Muscle layer of duodenum (tissue), 2 donors: ENCODE data around the gene PDCD1.

ENCODE experiments used
- H3K27ac ChIP-seq: one replicate; pipeline ENCODE4 v1.7.0; 2013; ENCODE audit warnings: mild to moderate bottlenecking, low read length
- H3K27me3 ChIP-seq: one replicate; pipeline ENCODE4 v1.7.0; 2013; ENCODE audit warnings: low read depth, mild to moderate bottlenecking, control low read depth, low read length
- H3K36me3 ChIP-seq, 2 donors: one replicate each; pipeline ENCODE4 v1.7.0; 2013; ENCODE audit warnings: low read length in 2 of 2, control low read depth in 1 of 2, mild to moderate bottlenecking in 1 of 2; ENCODE audit not compliant: insufficient read depth in 2 of 2, control insufficient read depth in 1 of 2
- H3K4me1 ChIP-seq, 2 donors: one replicate each; pipeline ENCODE4 v1.7.0; 2013; ENCODE audit warnings: low read length in 2 of 2, mild to moderate bottlenecking in 2 of 2, control low read depth in 1 of 2, moderate library complexity in 1 of 2; ENCODE audit not compliant: insufficient read depth in 2 of 2, control insufficient read depth in 1 of 2
- H3K4me3 ChIP-seq, 2 donors: one replicate each; pipeline ENCODE4 v1.7.0; 2013; ENCODE audit warnings: low read length in 2 of 2, low read depth in 1 of 2, mild to moderate bottlenecking in 1 of 2
- H3K9me3 ChIP-seq, 2 donors: one replicate each; pipeline ENCODE4 v1.7.0; 2013; ENCODE audit warnings: low read length in 2 of 2, control low read depth in 1 of 2, mild to moderate bottlenecking in 1 of 2; ENCODE audit not compliant: control insufficient read depth in 1 of 2
- donor health status: healthy.

Gene PDCD1

DNA sequence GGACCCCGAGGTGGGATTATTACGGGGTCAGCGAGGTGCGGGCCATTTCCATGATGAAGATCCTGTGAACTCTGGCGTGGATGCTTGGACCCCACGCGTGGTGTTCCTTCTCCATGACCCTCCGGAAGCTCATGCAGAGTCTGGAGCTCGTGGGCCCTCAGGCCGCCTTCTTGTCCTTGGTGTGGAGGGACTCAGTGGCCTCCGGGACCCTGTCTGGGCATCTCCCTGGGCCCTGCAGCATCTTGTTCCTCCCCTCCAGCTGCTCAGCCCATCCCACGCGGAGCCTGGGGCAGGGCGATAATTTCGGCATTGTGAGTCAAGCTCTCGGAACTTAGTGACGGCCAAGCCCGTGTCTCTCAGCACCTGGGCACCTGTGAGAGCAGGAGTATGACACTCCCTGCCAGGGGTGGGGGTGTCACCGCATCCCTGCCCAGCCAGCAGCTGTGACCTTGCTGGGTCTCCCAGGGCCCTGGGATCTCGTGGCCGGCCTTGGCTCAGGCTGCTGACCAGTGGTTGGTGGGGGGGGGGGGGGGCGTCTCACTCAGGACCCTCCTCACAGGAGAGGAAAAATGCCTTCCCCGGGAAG lies 35.5 kb upstream of the PDCD1 start:
- H3K4me1 ChIP-seq = peaks cover 0 to 6% of the 10 kb centered on the region in 2 donors
- H3K27me3 ChIP-seq = no peaks in the 10 kb centered on the region
- H3K9me3 ChIP-seq = no peaks in the 10 kb centered on the region
- H3K27ac ChIP-seq = no peak overlapping the region
- H3K4me3 ChIP-seq = no peak overlapping the region
- H3K36me3 ChIP-seq = no peaks in the 10 kb centered on the region

DNA sequence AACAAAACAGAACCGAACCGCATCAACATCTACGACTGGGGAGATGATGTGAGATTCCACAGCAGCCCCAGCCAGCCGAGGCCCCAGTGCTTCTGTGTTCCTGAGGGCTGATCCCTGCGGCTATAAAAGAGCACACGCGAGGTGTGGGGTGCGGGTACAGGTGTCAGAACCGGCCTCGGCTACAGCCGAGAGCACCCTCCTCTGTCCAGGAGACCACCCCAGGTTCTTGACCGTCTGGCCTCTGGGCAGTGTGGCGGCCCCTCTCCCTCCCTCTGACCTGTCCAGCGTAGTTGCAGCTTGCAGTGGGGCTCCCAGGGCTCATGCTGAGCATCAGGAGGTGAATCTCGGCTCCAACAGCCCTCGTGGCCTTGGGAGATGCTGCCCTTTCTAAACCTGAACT lies 34.6 kb upstream of the PDCD1 start:
- Histone ChIP-seq H3K27ac (no peak overlapping the region), H3K4me1 (no peaks in the 10 kb centered on the region), H3K4me3 (no peak overlapping the region), H3K36me3 (no peaks in the 10 kb centered on the region), H3K9me3 (no peaks in the 10 kb centered on the region), H3K27me3 (no peaks in the 10 kb centered on the region)

GRCh38 chr2:241892299-241893137 lies 33.8 kb upstream of the PDCD1 start:
- Histone ChIP-seq H3K9me3 (peaks cover 0 to under 1% of the 10 kb centered on the region in 2 donors), H3K36me3 (no peaks in the 10 kb centered on the region), H3K27me3 (no peaks in the 10 kb centered on the region), H3K4me3 (no peak overlapping the region), H3K4me1 (no peaks in the 10 kb centered on the region), H3K27ac (no peak overlapping the region)

- Histone ChIP-seq H3K4me1 (no peaks in the 10 kb centered on the region), H3K4me3 (no peak overlapping the region), H3K27ac (no peak overlapping the region), H3K9me3 (peaks cover 0 to 6% of the 10 kb centered on the region in 2 donors), H3K36me3 (peaks cover 0 to 3% of the 10 kb centered on the region in 2 donors), H3K27me3 (no peaks in the 10 kb centered on the region)
These were observed 33.2 kb upstream of the PDCD1 start for GRCh38 chr2:241891988-241892298.

DNA sequence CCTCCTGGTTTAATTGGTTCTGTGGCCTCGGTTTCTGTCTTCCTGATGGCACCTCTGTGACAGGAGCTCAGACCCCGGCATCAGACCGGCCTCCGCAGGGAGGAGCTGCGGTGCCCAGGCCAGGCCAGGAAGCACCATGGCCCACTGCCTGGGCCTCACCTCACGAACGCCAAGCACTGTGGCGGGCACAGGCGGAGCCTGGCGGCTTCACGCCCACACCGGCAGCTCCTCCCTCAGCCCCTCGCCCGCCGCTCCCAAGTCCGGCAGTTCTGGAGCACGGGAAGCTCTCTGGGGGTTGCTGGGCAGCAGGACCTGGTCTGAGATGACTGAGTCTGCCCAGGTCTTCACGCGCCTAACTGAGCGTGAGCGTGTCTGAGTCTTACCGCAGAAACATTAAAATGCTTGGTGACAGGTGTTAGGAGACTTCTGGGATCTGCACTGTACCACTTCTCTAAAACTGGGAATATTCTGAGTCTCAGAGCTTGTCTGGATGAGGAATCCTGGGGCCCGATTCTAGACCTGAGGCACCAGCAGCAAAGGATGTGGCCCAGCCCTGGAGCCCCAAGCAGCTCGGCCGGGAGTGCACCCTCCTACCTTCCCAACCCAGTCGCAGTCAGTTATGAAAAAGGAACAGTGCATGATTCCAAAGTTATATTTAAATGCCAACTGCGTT lies 32.8 kb upstream of the PDCD1 start:
- Histone ChIP-seq H3K9me3 (peaks cover 0 to 8% of the 10 kb centered on the region in 2 donors), H3K27me3 (no peaks in the 10 kb centered on the region), H3K27ac (no peak overlapping the region), H3K4me3 (no peak overlapping the region), H3K4me1 (no peaks in the 10 kb centered on the region), H3K36me3 (peaks cover 0 to 5% of the 10 kb centered on the region in 2 donors)

DNA sequence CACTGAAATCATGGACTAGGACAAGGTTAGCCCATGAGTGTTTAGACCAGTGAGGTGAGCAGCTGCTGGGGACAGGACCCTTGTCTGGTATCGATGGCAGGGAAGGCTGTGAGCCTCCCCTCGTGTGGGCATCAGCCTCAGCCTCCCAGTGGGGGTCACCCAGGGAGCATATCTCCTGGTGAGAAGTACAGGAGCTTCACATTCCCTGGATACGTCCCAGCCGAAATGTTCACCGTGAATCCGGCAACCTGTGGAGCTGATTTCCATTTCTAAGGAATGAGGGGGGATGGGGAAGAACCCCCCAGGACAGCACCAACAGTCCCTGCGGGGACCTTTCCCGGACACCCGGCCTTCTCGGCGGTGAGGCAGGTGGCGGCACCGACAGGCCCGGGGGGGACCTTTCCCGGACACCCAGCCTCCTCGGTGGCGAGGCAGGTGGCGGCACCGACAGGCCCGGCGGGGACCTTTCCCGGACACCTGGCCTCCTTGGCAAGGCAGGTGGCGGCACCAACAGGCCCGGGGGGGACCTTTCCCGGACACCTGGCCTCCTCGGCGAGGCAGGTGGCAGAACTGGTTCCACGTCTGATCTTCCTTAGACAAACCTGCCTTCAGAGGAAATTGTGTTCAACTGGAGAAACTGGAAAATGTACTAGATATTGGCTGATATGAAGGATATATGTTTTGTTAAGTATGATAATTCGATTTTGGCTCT lies 32.0 kb upstream of the PDCD1 start:
- no peak overlapping the region for H3K27ac ChIP-seq
- H3K36me3 ChIP-seq = peaks cover 0 to 5% of the 10 kb centered on the region in 2 donors
- peaks cover 0 to 8% of the 10 kb centered on the region in 2 donors for H3K9me3 ChIP-seq
- H3K4me1 ChIP-seq = no peaks in the 10 kb centered on the region
- no peak overlapping the region for H3K4me3 ChIP-seq
- H3K27me3 ChIP-seq = no peaks in the 10 kb centered on the region

- H3K4me1 ChIP-seq = no peaks in the 10 kb centered on the region
These were observed 29.9 kb upstream of the PDCD1 start for GRCh38 chr2:241888641-241889040.

DNA sequence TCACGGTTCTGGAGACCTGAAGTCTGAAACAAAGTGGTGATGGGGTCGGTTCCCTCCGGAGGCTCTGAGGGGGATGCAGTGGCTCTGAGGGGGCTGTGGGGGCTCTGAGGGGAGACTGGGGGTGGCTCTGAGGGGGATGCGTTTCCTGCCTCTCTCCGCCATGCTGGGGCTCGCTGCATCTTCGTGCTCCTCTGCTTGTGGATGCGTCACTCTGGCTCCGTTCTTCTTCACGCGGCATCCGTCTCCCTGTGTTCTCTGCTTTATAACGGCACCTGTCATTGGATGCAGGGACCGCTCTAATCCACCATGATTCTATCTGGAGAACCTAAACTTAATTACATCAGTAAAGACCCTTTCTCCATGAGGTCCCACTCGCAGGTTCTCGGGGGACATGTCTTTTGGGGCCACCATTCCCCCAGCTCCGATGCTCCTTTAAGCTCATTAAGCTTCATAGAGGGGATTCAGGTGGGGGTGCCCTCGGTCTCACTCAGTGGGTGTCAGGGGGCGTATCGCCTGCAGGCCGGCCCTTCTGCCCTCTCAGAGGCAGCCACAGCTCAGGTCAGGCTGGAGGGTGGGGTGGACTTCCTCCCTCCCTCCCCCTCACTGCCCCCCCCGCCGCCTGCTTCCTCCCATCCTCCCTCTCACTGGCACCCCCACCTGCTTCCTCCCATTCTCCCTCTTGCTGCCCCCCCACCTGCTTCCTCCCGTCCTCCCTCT lies 29.3 kb upstream of the PDCD1 start:
- no peak overlapping the region for H3K4me3 ChIP-seq
- peaks cover 0 to 1% of the 10 kb centered on the region in 2 donors for H3K4me1 ChIP-seq
- no peak overlapping the region for H3K27ac ChIP-seq
- no peaks in the 10 kb centered on the region for H3K27me3 ChIP-seq
- peaks cover 0 to 5% of the 10 kb centered on the region in 2 donors for H3K36me3 ChIP-seq
- peaks cover 0 to 8% of the 10 kb centered on the region in 2 donors for H3K9me3 ChIP-seq

More at GRCh38 chr2:241888641-241889040, 29.9 kb upstream of the PDCD1 start:
- peaks cover 0 to 8% of the 10 kb centered on the region in 2 donors for H3K9me3 ChIP-seq
- no peak overlapping the region for H3K4me3 ChIP-seq
- no peaks in the 10 kb centered on the region for H3K27me3 ChIP-seq
- peaks cover 0 to 5% of the 10 kb centered on the region in 2 donors for H3K36me3 ChIP-seq
- no peak overlapping the region for H3K27ac ChIP-seq

- Histone ChIP-seq H3K27ac (no peak overlapping the region), H3K9me3 (peaks cover 0 to 8% of the 10 kb centered on the region in 2 donors), H3K4me3 (no peak overlapping the region), H3K27me3 (no peaks in the 10 kb centered on the region), H3K4me1 (peaks cover 0 to 11% of the 10 kb centered on the region in 2 donors), H3K36me3 (peaks cover 0 to 5% of the 10 kb centered on the region in 2 donors)
These were observed 28.2 kb upstream of the PDCD1 start for GRCh38 chr2:241886840-241887447.

- Histone ChIP-seq H3K4me1 (peaks cover 0 to 16% of the 10 kb centered on the region in 2 donors), H3K27ac (no peak overlapping the region), H3K36me3 (peaks cover 0 to 5% of the 10 kb centered on the region in 2 donors), H3K9me3 (peaks cover 0 to 8% of the 10 kb centered on the region in 2 donors), H3K27me3 (no peaks in the 10 kb centered on the region), H3K4me3 (no peak overlapping the region)
These were observed 27.4 kb upstream of the PDCD1 start for GRCh38 chr2:241885946-241886643.
